Upper lobe of right lung (tissue), 1 donor: Measurements from ENCODE around the gene FNDC1. TPM values are rescaled to one million over a fixed set of nuclear protein-coding genes. Genes with fewer than 3 reads are reported as not detected.
A peak's percentile ranks its signal among the peaks of the same experiment; 100 is the strongest.

ENCODE experiments used
- ATAC-seq: fragments of 200-7000 bp; cut with Tn5 transposase; one replicate; pipeline ENCODE4 v1.9.1; 2020; ENCODE audit warnings: mild to moderate bottlenecking, moderate library complexity
- DNase-seq: peaks from one replicate; pipeline ENCODE4 v3.0.0-alpha.2; 2020
- H3K27ac ChIP-seq: fragments of 200-600 bp; one replicate; pipeline ENCODE4 v1.8.0; 2022
- H3K27me3 ChIP-seq: fragments of 200-600 bp; one replicate; pipeline ENCODE4 v1.8.0; 2022; ENCODE audit warnings: mild to moderate bottlenecking
- H3K36me3 ChIP-seq: fragments of 200-600 bp; one replicate; pipeline ENCODE4 v1.8.0; 2022
- H3K4me1 ChIP-seq: fragments of 200-600 bp; one replicate; pipeline ENCODE4 v1.8.0; 2022
- H3K4me3 ChIP-seq: fragments of 200-600 bp; one replicate; pipeline ENCODE4 v1.8.0; 2022; ENCODE audit warnings: mild to moderate bottlenecking
- H3K9me3 ChIP-seq: fragments of 200-600 bp; one replicate; pipeline ENCODE4 v1.8.0; 2022
- CTCF ChIP-seq: fragments of 200-600 bp; IDR thresholded peaks from one replicate; pipeline ENCODE4 v1.8.0; 2022; ENCODE audit warnings: antibody characterized with exemption
- intact Hi-C: fragments of 100-400 bp; cut with DNase I; formaldehyde crosslinking; loops from one replicate; pipeline ENCODE4 v1.11.0; 2022
- total RNA-seq: library from RNA; stranded (reverse); fragmentation: NEBNext Ultra II Directional; extraction: Animal tissue kit (Norgen Biotek cat#: 25700); gene quantifications from one replicate; pipeline ENCODE4 v1.2.1, GENCODE V29; 2021
- donor health status: DM: no; HTN: yes; CAD: no; lungs with severe emphysema.

The FNDC1 gene
- total RNA-seq, 1 donor from 2014 or later, result 1.1 TPM

GRCh38 chr6:159151266-159151855 lies 17.8 kb upstream of the FNDC1 start:
- Histone ChIP-seq H3K36me3 (no peaks in the 10 kb centered on the region), H3K27ac (no peak overlapping the region), H3K4me1 (no peaks in the 10 kb centered on the region), H3K4me3 (no peak overlapping the region), H3K27me3 (no peaks in the 10 kb centered on the region), H3K9me3 (no peaks in the 10 kb centered on the region)
- intact Hi-C loops, result no loop called here
- ATAC-seq (peak; percentile 93), DNase-seq (no peak)
- TF ChIP-seq CTCF, result peak; percentile 88

- Histone ChIP-seq H3K27me3 (no peaks in the 10 kb centered on the region), H3K4me3 (no peak overlapping the region), H3K36me3 (no peaks in the 10 kb centered on the region), H3K9me3 (no peaks in the 10 kb centered on the region), H3K27ac (no peak overlapping the region), H3K4me1 (no peaks in the 10 kb centered on the region)
- DNase-seq (no peak), ATAC-seq (no peak)
- intact Hi-C loops, result no loop called here
- TF ChIP-seq CTCF, result no peak
Measured at GRCh38 chr6:159152041-159152440, 17.2 kb upstream of the FNDC1 start.

- intact Hi-C loops, result no loop called here
- no peak for ATAC-seq
- Histone ChIP-seq H3K27me3 (no peaks in the 10 kb centered on the region), H3K27ac (no peak overlapping the region), H3K36me3 (no peaks in the 10 kb centered on the region), H3K4me3 (no peak overlapping the region), H3K9me3 (no peaks in the 10 kb centered on the region), H3K4me1 (no peaks in the 10 kb centered on the region)
- DNase-seq, result no peak
- no peak for TF ChIP-seq CTCF
Measured at GRCh38 chr6:159152782-159153181, 16.4 kb upstream of the FNDC1 start.

- Histone ChIP-seq H3K27me3 (no peaks in the 10 kb centered on the region), H3K4me1 (no peaks in the 10 kb centered on the region), H3K4me3 (no peak overlapping the region), H3K27ac (no peak overlapping the region), H3K36me3 (no peaks in the 10 kb centered on the region), H3K9me3 (no peaks in the 10 kb centered on the region)
- intact Hi-C loops, result no loop called here
- TF ChIP-seq CTCF, result no peak
- DNase-seq (no peak), ATAC-seq (no peak)
Measured at GRCh38 chr6:159155679-159156078, 13.5 kb upstream of the FNDC1 start.

GRCh38 chr6:159156089-159156488 lies 13.1 kb upstream of the FNDC1 start:
- intact Hi-C loops, result no loop called here
- H3K9me3 ChIP-seq, result no peaks in the 10 kb centered on the region
- no peaks in the 10 kb centered on the region for H3K27me3 ChIP-seq
- TF ChIP-seq CTCF, result no peak
- no peaks in the 10 kb centered on the region for H3K36me3 ChIP-seq
- ATAC-seq (no peak), DNase-seq (no peak)
- H3K27ac ChIP-seq, result no peak overlapping the region
- H3K4me1 ChIP-seq, result no peaks in the 10 kb centered on the region
- no peak overlapping the region for H3K4me3 ChIP-seq

- DNase-seq (no peak), ATAC-seq (no peak)
- Histone ChIP-seq H3K9me3 (no peaks in the 10 kb centered on the region), H3K27me3 (no peaks in the 10 kb centered on the region), H3K4me3 (no peak overlapping the region), H3K36me3 (no peaks in the 10 kb centered on the region), H3K27ac (no peak overlapping the region), H3K4me1 (no peaks in the 10 kb centered on the region)
- intact Hi-C loops, result no loop called here
- no peak for TF ChIP-seq CTCF
Measured at GRCh38 chr6:159157431-159157830, 11.8 kb upstream of the FNDC1 start.
